Lower leg skin (tissue), 4 donors: ENCODE measurements around the gene CTSK. TPM values are rescaled to one million over a fixed set of nuclear protein-coding genes. Genes with fewer than 3 reads are reported as not detected.
"Not testable (repeated sequence)": the region's sequence is repeated elsewhere in the genome, so short reads cannot be mapped to it uniquely, and the experiment has no call there.

ENCODE experiments used
- DNase-seq, 2 donors: peaks; one replicate each; pipeline ENCODE4 v3.0.0-alpha.2; 2019; ENCODE audit warnings: low spot score in 2 of 2
- H3K4me3 ChIP-seq: fragments of 200-600 bp; sonication (generic); 2 replicates; pipeline ENCODE4 v1.5.1; 2017; ENCODE audit warnings: mild to moderate bottlenecking, low read depth; ENCODE audit not compliant: poor library complexity, severe bottlenecking
- CTCF ChIP-seq, 3 donors: fragments of 450-650 bp; IDR thresholded peaks; one replicate each; pipeline ENCODE4 v1.5.1; 2016; ENCODE audit warnings: antibody characterized with exemption in 3 of 3, mild to moderate bottlenecking in 3 of 3, moderate library complexity in 2 of 3
- POLR2A ChIP-seq, 2 donors: fragments of 450-650 bp; IDR thresholded peaks; one replicate each; pipeline ENCODE4 v1.6.1; 2016 to 2017; ENCODE audit warnings: antibody characterized with exemption in 2 of 2, mild to moderate bottlenecking in 1 of 2, moderate library complexity in 1 of 2
- WGBS, 2 donors: methylation state at CpG; one replicate each; pipeline ENCODE4 v1.1.5; 2018; 5-methylcytosine and 5-hydroxymethylcytosine counted together
- intact Hi-C: fragments of 100-400 bp; cut with DNase I; formaldehyde crosslinking; loops from one replicate; pipeline ENCODE4 v1.15.0; 2023; ENCODE audit warnings: low total_unique reads
- total RNA-seq, 4 donors: library from RNA; depleted of rRNA; stranded (reverse); fragments of >200 nt; gene quantifications; one replicate each; pipeline ENCODE4 v1.1.0, GENCODE V29; 2016

Gene CTSK
- total RNA-seq, 4 donors from 2014 or later: 73.3 to 205 (median 90.2) TPM

DNA sequence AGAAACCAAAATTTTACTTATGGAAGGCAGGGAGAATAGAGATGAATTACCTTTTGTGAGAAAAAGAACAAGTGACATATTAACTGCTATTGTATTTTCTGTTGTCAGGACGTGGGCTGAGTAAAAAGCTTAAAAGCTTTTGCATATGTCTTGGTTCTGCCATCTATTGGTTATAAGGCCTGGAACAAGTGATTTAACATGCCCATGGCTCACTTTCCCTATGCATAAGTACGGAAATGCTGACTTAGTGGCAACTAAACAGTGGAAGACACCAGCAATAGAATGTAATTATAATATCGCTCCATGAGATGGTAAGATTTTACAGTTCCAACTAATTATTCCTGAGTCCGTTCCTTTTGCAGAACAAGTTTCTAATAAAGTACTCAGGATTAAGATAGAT lies 35.7 kb downstream of the CTSK start:
- intact Hi-C loops: loop anchor here (5.0 kb wide), 1 partner anchor 725 kb away; no protein-coding TSS in a partner anchor
- no peak for TF ChIP-seq CTCF (IDR thresholded peaks at IDR 0.05)
- TF ChIP-seq POLR2A (IDR thresholded peaks at IDR 0.05): no peak
- DNase-seq: no peak
- 64 to 74% methylated on average over 4 of the region's 4 CpGs for WGBS, 2 donors
- H3K4me3 ChIP-seq: no peak overlapping the region

- H3K4me3 ChIP-seq, intact Hi-C loops, DNase-seq: not testable (repeated sequence)
- WGBS, 2 donors: 56 to 100% methylated on average over 1 of the region's 1 CpG
These were observed 40.4 kb downstream of the CTSK start for GRCh38 chr1:150767704-150768103.

GRCh38 chr1:150765977-150766301 lies 42.1 kb downstream of the CTSK start:
- DNase-seq, intact Hi-C loops, H3K4me3 ChIP-seq: not testable (repeated sequence)
- 83 to 86% methylated on average over 1 of the region's 1 CpG for WGBS, 2 donors

DNA sequence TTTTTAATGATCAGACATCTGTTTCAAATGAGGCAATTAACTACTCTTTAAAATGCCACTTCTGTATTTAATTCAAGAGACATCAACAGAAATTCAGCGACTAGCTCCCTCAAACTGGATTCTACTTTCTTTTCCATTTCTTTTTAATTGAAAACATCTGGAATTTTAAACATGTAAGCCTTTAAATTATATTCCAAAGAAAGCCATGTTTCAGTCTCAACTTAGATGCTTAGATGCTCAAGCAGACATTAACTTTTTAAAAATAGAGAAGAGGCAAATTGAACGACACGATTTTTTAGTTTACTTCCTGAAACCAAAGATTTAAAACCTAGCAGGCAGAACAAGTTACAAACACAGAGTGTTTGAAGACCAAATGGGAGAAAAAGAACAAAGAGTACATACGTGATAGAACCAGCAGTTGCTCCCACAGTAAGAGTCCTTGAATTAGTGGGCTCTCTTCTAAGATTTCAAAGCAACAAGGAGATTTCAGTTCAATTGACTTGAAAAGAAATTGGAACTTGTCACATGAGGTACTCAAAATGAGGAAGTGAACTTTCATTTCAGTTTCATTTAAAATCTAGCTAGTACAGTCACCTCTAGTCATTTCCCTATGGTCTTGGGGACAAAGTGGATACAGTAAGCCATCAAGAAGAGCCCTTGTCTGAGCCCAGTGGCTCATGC lies 42.6 kb downstream of the CTSK start, which contains the start of gene CTSS:
CTSS (minus strand) TSS at position 483 of the 681 bp plus-strand sequence. CDS start 1,015 bp downstream, outside the sequence.
- intact Hi-C loops: no loop called here
- 2 to 3% methylated on average over 4 of the region's 4 CpGs for WGBS, 2 donors
- DNase-seq: no peak
- H3K4me3 ChIP-seq: no peak within 1 kb of the TSS
- TF ChIP-seq CTCF (IDR thresholded peaks at IDR 0.05) (no peak), POLR2A (IDR thresholded peaks at IDR 0.05) (no peak)

- intact Hi-C loops: no loop called here
- WGBS, 2 donors: 42 to 44% methylated on average over 2 of the region's 2 CpGs
- no peak for DNase-seq
- TF ChIP-seq CTCF (IDR thresholded peaks at IDR 0.05) (no peak), POLR2A (IDR thresholded peaks at IDR 0.05) (no peak)
- H3K4me3 ChIP-seq: no peak overlapping the region
These were observed 43.4 kb downstream of the CTSK start for GRCh38 chr1:150764617-150765101.

GRCh38 chr1:150763018-150763417 lies 45.0 kb downstream of the CTSK start:
- intact Hi-C loops: no loop called here
- no peak overlapping the region for H3K4me3 ChIP-seq
- TF ChIP-seq POLR2A (IDR thresholded peaks at IDR 0.05) (no peak), CTCF (IDR thresholded peaks at IDR 0.05) (no peak)
- DNase-seq: no peak
- 85 to 91% methylated on average over 3 of the region's 3 CpGs for WGBS, 2 donors

- intact Hi-C loops: no loop called here
- WGBS, 2 donors: 80 to 88% methylated on average over 2 of the region's 2 CpGs
- DNase-seq: no peak
- TF ChIP-seq CTCF (IDR thresholded peaks at IDR 0.05) (no peak), POLR2A (IDR thresholded peaks at IDR 0.05) (no peak)
- H3K4me3 ChIP-seq: no peak overlapping the region
These were observed 45.5 kb downstream of the CTSK start for GRCh38 chr1:150762552-150762951.
